Fibroblast of lung (primary cell): Measurements from ENCODE around the gene USO1. TPM values are rescaled to one million over a fixed set of nuclear protein-coding genes. Genes with fewer than 3 reads are reported as not detected.

ENCODE experiments used
- DNase-seq, 2 donors: peaks; one replicate each; pipeline versions ENCODE4 v3.0.0 to v3.0.0-alpha.2; 2010; ENCODE audit warnings: low read depth in 2 of 2
- H2AFZ ChIP-seq: 2 replicates; pipeline ENCODE4 v1.5.1; 2012; ENCODE audit warnings: low read length, control low read depth, inconsistent platforms
- H3K27ac ChIP-seq: 2 replicates; pipeline ENCODE4 v1.5.1; 2011; ENCODE audit warnings: low read length, control low read depth; ENCODE audit not compliant: insufficient read depth
- H3K27me3 ChIP-seq: 2 replicates; pipeline ENCODE4 v1.5.1; 2011; ENCODE audit warnings: mild to moderate bottlenecking, low read length; ENCODE audit not compliant: control insufficient read depth, insufficient read depth
- H3K36me3 ChIP-seq: 2 replicates; pipeline ENCODE4 v1.5.1; 2011; ENCODE audit warnings: low read length; ENCODE audit not compliant: control insufficient read depth, insufficient read depth
- H3K4me1 ChIP-seq: 2 replicates; pipeline ENCODE4 v1.5.1; 2011; ENCODE audit warnings: low read length; ENCODE audit not compliant: control insufficient read depth, insufficient read depth; ENCODE audit errors: extremely low read depth
- H3K4me2 ChIP-seq: 2 replicates; pipeline ENCODE4 v1.5.1; 2011; ENCODE audit warnings: low read length, control low read depth; ENCODE audit not compliant: insufficient read depth; ENCODE audit errors: extremely low read depth
- H3K4me3 ChIP-seq, 4 experiments: fragments of 200-600 bp in 1 of 4; sonication (generic) in 1 of 4; replicated peaks in 1 of 4; 2 replicates each; pipeline ENCODE4 v1.5.1; 2011 to 2016; ENCODE audit warnings: low read length in 4 of 4, low read depth in 3 of 4, mild to moderate bottlenecking in 3 of 4, control low read depth in 2 of 4, inconsistent platforms in 1 of 4, mixed read lengths in 1 of 4; ENCODE audit not compliant: insufficient read depth in 1 of 4; ENCODE audit errors: control extremely low read depth in 1 of 4
- H3K79me2 ChIP-seq: 2 replicates; pipeline ENCODE4 v1.5.1; 2012; ENCODE audit warnings: mild to moderate bottlenecking, low read length, inconsistent platforms; ENCODE audit not compliant: control insufficient read depth, insufficient read depth
- H3K9ac ChIP-seq: 2 replicates; pipeline ENCODE4 v1.5.1; 2011; ENCODE audit warnings: mild to moderate bottlenecking, low read length, control low read depth; ENCODE audit not compliant: insufficient read depth
- H3K9me3 ChIP-seq: 2 replicates; pipeline ENCODE4 v1.5.1; 2012; ENCODE audit warnings: low read depth, low read length; ENCODE audit not compliant: control insufficient read depth, insufficient read depth
- H4K20me1 ChIP-seq: 2 replicates; pipeline ENCODE4 v1.5.1; 2011; ENCODE audit warnings: low read length; ENCODE audit not compliant: control insufficient read depth, insufficient read depth; ENCODE audit errors: extremely low read depth
- EZH2 ChIP-seq: IDR thresholded peaks from 2 replicates; pipeline ENCODE4 v1.5.1; 2012; ENCODE audit warnings: low read length, control low read depth, mild to moderate bottlenecking; ENCODE audit errors: missing control alignments
- polyA plus RNA-seq, 2 donors: library from polyadenylated mRNA; depleted of rRNA in 1 of 2; stranded (reverse) in 1 of 2; unstranded in 1 of 2; fragments of >200 nt; gene quantifications; 2 replicates each; pipeline ENCODE4 v1.2.1, GENCODE V29; 2011 to 2012; ENCODE audit warnings: missing spikeins in 1 of 2
- total RNA-seq: library from RNA; depleted of rRNA; stranded (reverse); fragments of >200 nt; gene quantifications from 2 replicates; pipeline ENCODE4 v1.2.1, GENCODE V29; 2014
- TF ChIP-seq, protein P1 (sequence below), 2 donors: IDR thresholded peaks in 1 of 2; conservative IDR thresholded peaks in 1 of 2; 1 replicate in 1 of 2; 2 replicates in 1 of 2; pipeline ENCODE4 v1.5.1; 2011 to 2012; ENCODE audit warnings: low read length in 2 of 2, control low read depth in 1 of 2, inconsistent platforms in 1 of 2, low read depth in 1 of 2, mild to moderate bottlenecking in 1 of 2

Gene USO1
- total and polyA plus RNA-seq, 2 donors (not counting 1 experiment from before 2014, with no cell fraction given), result 123 to 130 TPM

DNA sequence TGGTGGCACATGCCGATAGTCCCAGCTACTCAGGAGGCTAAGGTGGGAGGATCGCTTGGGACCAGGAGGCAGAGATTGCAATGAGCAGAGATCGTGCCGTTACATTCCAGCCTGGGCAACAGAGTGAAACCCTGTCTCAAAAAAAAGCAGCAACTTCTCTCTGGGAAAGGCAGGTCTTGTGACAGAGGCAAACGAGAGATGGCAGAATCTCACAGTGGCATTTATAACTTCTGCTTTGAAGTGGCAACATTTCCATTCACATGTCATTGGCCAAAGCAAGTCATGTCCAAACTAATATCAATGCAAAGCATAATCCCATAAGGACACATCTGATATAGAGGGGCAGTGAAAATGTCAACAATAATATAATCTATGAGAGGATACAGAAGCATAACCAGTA lies 98.0 kb downstream of the USO1 start:
- no peak for DNase-seq
- H3K4me2 ChIP-seq, result no peak overlapping the region

DNA sequence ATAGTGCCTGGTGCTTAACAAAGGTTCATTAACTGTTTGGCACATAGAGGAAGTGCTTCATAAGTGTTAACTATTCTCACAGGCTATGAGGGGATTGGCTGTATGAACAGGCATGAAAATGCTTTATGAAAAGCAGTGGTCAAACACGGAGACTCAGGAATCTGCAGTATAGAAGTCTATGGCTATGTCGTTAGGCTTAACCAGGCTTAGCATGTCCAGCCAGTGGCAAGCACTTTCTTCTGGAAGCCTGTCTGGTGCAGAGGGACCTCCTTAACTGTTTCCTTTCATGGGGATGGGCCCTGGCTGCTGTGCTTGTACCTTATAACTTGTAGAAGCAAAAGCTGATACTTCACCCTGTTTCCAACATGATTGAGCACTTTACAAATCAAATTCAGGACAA lies 99.4 kb downstream of the USO1 start:
- H3K4me3 ChIP-seq, result no peak overlapping the region
- H3K27me3 ChIP-seq, result no peaks in the 10 kb centered on the region
- no peaks in the 10 kb centered on the region for H3K4me1 ChIP-seq
- H3K36me3 ChIP-seq, result no peaks in the 10 kb centered on the region
- H3K4me2 ChIP-seq, result no peak overlapping the region
- no peak for TF ChIP-seq EZH2
- TF ChIP-seq, protein P1, sequence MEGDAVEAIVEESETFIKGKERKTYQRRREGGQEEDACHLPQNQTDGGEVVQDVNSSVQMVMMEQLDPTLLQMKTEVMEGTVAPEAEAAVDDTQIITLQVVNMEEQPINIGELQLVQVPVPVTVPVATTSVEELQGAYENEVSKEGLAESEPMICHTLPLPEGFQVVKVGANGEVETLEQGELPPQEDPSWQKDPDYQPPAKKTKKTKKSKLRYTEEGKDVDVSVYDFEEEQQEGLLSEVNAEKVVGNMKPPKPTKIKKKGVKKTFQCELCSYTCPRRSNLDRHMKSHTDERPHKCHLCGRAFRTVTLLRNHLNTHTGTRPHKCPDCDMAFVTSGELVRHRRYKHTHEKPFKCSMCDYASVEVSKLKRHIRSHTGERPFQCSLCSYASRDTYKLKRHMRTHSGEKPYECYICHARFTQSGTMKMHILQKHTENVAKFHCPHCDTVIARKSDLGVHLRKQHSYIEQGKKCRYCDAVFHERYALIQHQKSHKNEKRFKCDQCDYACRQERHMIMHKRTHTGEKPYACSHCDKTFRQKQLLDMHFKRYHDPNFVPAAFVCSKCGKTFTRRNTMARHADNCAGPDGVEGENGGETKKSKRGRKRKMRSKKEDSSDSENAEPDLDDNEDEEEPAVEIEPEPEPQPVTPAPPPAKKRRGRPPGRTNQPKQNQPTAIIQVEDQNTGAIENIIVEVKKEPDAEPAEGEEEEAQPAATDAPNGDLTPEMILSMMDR (conservative IDR thresholded peaks at IDR 0.05 in 1 of 2, IDR thresholded peaks at IDR 0.05 in 1 of 2; ENCODE audit: low read depth in 1 of 2, low read length in 2 of 2), result no peak
- no peak overlapping the region for H3K9ac ChIP-seq
- no peak overlapping the region for H3K27ac ChIP-seq
- H4K20me1 ChIP-seq, result no peaks in the 10 kb centered on the region
- H3K9me3 ChIP-seq, result no peaks in the 10 kb centered on the region
- no peak for DNase-seq
- H3K79me2 ChIP-seq, result no peaks in the 10 kb centered on the region
- no peak overlapping the region for H2AFZ ChIP-seq

More for the DNA sequence above, 98.0 kb downstream of the USO1 start:
- Histone ChIP-seq H3K4me3 (no peak overlapping the region), H3K27me3 (no peaks in the 10 kb centered on the region), H3K9ac (no peak overlapping the region), H3K27ac (no peak overlapping the region), H3K9me3 (no peaks in the 10 kb centered on the region), H3K36me3 (no peaks in the 10 kb centered on the region), H3K4me1 (no peaks in the 10 kb centered on the region), H2AFZ (no peak overlapping the region), H4K20me1 (no peaks in the 10 kb centered on the region), H3K79me2 (no peaks in the 10 kb centered on the region)
- no peak for TF ChIP-seq EZH2
- TF ChIP-seq, protein P1 (conservative IDR thresholded peaks at IDR 0.05 in 1 of 2, IDR thresholded peaks at IDR 0.05 in 1 of 2; ENCODE audit: low read depth in 1 of 2, low read length in 2 of 2), result no peak

DNA sequence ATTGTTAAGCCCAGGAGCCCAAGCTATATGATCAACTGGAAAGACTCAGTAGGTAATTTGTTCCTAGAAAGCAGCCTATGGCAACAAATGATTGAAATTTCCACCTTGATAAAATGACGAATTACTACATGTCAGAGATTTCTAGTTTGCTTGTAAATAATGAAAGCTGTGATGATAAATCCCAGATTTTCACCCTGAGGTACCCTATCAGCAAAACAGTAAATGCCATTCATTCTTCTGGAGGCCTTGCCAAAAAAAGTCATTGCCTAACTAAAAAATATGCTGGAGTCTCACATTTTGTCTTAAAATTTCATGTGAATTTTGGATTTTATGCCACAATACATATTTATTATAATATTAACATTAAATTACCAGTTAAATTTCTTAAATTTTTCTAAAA lies 106.5 kb downstream of the USO1 start:
- no peak for TF ChIP-seq EZH2
- TF ChIP-seq, protein P1 (conservative IDR thresholded peaks at IDR 0.05 in 1 of 2, IDR thresholded peaks at IDR 0.05 in 1 of 2; ENCODE audit: low read depth in 1 of 2, low read length in 2 of 2), result no peak
- H3K27me3 ChIP-seq, result no peaks in the 10 kb centered on the region
- H3K4me1 ChIP-seq, result no peaks in the 10 kb centered on the region
- DNase-seq, result peak in 1 of 2 donors; percentile 24
- H3K36me3 ChIP-seq, result no peaks in the 10 kb centered on the region
- no peaks in the 10 kb centered on the region for H3K79me2 ChIP-seq
- no peak overlapping the region for H3K4me3 ChIP-seq
- no peak overlapping the region for H2AFZ ChIP-seq
- no peak overlapping the region for H3K4me2 ChIP-seq
- no peaks in the 10 kb centered on the region for H3K9me3 ChIP-seq
- no peak overlapping the region for H3K9ac ChIP-seq
- no peaks in the 10 kb centered on the region for H4K20me1 ChIP-seq
- no peak overlapping the region for H3K27ac ChIP-seq
